Subcutaneous abdominal adipose tissue (tissue), 5 donors: ENCODE data around the gene KANTR.

ENCODE experiments used
- H3K27ac ChIP-seq: one replicate; pipeline ENCODE4 v1.7.0; 2013; ENCODE audit warnings: low read depth, mild to moderate bottlenecking, inconsistent platforms, low read length, moderate library complexity
- H3K27me3 ChIP-seq, 5 donors: one replicate each; pipeline ENCODE4 v1.7.0; 2013; ENCODE audit warnings: low read length in 5 of 5, inconsistent platforms in 1 of 5; ENCODE audit not compliant: control insufficient read depth in 5 of 5, insufficient read depth in 4 of 5
- H3K36me3 ChIP-seq, 5 donors: one replicate each; pipeline ENCODE4 v1.7.0; 2013; ENCODE audit warnings: low read length in 5 of 5; ENCODE audit not compliant: control insufficient read depth in 5 of 5, insufficient read depth in 5 of 5
- H3K4me1 ChIP-seq, 5 donors: one replicate each; pipeline ENCODE4 v1.7.0; 2013; ENCODE audit warnings: low read length in 5 of 5, mild to moderate bottlenecking in 3 of 5, moderate library complexity in 1 of 5; ENCODE audit not compliant: control insufficient read depth in 5 of 5, insufficient read depth in 5 of 5
- H3K4me3 ChIP-seq, 5 donors: one replicate each; pipeline ENCODE4 v1.7.0; 2013; ENCODE audit warnings: low read length in 5 of 5, low read depth in 1 of 5
- H3K9ac ChIP-seq, 5 donors: one replicate each; pipeline ENCODE4 v1.7.0; 2013; ENCODE audit warnings: low read length in 5 of 5, mild to moderate bottlenecking in 4 of 5, moderate library complexity in 3 of 5
- H3K9me3 ChIP-seq, 5 donors: one replicate each; pipeline ENCODE4 v1.7.0; 2013; ENCODE audit warnings: low read length in 5 of 5; ENCODE audit not compliant: control insufficient read depth in 5 of 5
- donor health status: healthy.
- donor health status: healthy.
- donor health status: healthy.
- donor health status: healthy.
- donor health status: healthy.

Gene KANTR

GRCh38 chrX:53116101-53116500, 22.2 kb downstream of the KANTR start:
- H3K27ac ChIP-seq = no peak overlapping the region
- no peak overlapping the region for H3K4me3 ChIP-seq

DNA sequence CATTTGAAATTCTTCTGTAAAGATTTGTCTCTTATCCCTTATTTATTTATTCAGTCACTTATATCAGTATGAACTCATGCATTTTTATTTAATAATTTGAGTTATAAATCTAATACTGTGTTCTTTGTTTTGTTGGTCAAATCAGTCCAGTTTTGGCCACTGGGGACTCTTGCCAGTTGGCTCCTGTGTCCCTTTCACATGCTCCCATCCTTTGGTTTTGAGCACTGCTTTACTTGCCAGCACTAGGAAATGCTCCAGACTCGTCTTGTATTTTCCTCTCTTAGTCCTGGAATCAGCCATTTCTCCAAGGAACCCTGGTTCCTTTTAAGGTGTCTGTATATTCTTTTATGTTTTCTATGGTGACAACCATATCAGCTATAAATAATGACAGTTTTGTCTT, 28.1 kb downstream of the KANTR start:
- Histone ChIP-seq H3K4me3 (no peak overlapping the region), H3K27me3 (peaks cover 0 to 4% (median 2%) of the 10 kb centered on the region in 5 donors), H3K9ac (no peak overlapping the region), H3K9me3 (peaks cover 0 to 4% (median 3%) of the 10 kb centered on the region in 5 donors), H3K36me3 (peaks cover 0 to 3% (median 0%) of the 10 kb centered on the region in 5 donors), H3K4me1 (peaks cover 0 to 3% (median 0%) of the 10 kb centered on the region in 5 donors), H3K27ac (no peak overlapping the region)

More at GRCh38 chrX:53116101-53116500, 22.2 kb downstream of the KANTR start:
- Histone ChIP-seq H3K9ac (peak overlapping the region in 2 of 5 donors; percentile 14 to 38), H3K4me1 (peaks cover 0 to 8% (median 0%) of the 10 kb centered on the region in 5 donors), H3K36me3 (peaks cover 0 to 7% (median 0%) of the 10 kb centered on the region in 5 donors), H3K9me3 (no peaks in the 10 kb centered on the region), H3K27me3 (peaks cover 0 to 7% (median 6%) of the 10 kb centered on the region in 5 donors)

- Histone ChIP-seq H3K9ac (no peak overlapping the region), H3K9me3 (peaks cover 0 to 6% (median 3%) of the 10 kb centered on the region in 5 donors), H3K4me3 (no peak overlapping the region), H3K36me3 (peaks cover 0 to 3% (median 0%) of the 10 kb centered on the region in 5 donors), H3K4me1 (peaks cover 0 to 3% (median 0%) of the 10 kb centered on the region in 5 donors), H3K27ac (no peak overlapping the region), H3K27me3 (peaks cover 0 to 4% (median 2%) of the 10 kb centered on the region in 5 donors)
Measured at GRCh38 chrX:53125506-53125905, 31.6 kb downstream of the KANTR start.

DNA sequence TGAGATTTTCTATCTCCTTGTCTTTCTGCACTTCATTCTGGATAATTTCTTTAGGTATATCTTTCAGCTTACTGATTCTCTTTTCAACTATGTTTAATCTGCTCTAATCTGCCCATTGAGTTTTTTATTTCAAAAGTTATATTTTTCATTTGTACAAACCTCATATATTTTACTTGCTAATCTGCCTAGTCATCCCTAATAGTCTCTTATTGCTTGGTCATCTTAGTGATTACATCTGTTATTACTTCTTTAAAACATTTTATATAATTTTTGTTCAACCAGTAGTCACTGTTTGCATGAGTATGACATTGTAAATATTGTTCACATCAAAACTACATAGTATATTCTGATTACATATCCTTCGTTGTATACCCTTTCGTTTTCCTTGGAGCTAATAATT, 32.4 kb downstream of the KANTR start:
- Histone ChIP-seq H3K36me3 (peaks cover 0 to 3% (median 0%) of the 10 kb centered on the region in 5 donors), H3K9me3 (peaks cover 0 to 6% (median 3%) of the 10 kb centered on the region in 5 donors), H3K27ac (no peak overlapping the region), H3K27me3 (peaks cover 0 to 7% (median 2%) of the 10 kb centered on the region in 5 donors), H3K4me1 (peaks cover 0 to 3% (median 0%) of the 10 kb centered on the region in 5 donors), H3K9ac (no peak overlapping the region), H3K4me3 (no peak overlapping the region)

- no peak overlapping the region for H3K4me3 ChIP-seq
- no peak overlapping the region for H3K9ac ChIP-seq
- H3K9me3 ChIP-seq = peaks cover 0 to 6% (median 3%) of the 10 kb centered on the region in 5 donors
- H3K27ac ChIP-seq = no peak overlapping the region
- H3K27me3 ChIP-seq = peaks cover 0 to 12% (median 2%) of the 10 kb centered on the region in 5 donors
- H3K4me1 ChIP-seq = no peaks in the 10 kb centered on the region
- H3K36me3 ChIP-seq = peaks cover 0 to 8% (median 3%) of the 10 kb centered on the region in 5 donors
Measured at GRCh38 chrX:53128097-53128749, 34.3 kb downstream of the KANTR start.

DNA sequence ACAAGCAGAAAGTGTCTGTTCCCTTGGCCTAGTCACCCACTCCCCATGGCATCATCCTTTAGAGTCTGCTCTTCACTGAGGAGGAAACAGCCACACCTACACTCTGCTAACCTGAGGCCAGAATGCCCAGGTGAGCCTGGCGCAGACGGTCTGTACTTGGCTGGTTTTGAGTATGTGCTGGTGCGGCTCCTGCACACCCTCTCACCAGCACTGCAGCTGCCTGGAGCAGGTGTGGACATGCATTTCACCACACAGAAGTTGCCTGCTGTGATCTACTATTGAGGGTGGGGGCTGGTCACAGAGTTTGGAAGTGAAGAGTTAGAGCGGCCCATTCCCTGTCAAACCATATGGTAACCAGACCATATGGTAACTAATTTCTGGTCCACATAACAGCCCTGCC, 39.5 kb downstream of the KANTR start:
- peaks cover 0 to 10% (median 3%) of the 10 kb centered on the region in 5 donors for H3K36me3 ChIP-seq
- H3K9ac ChIP-seq = no peak overlapping the region
- no peak overlapping the region for H3K4me3 ChIP-seq
- H3K4me1 ChIP-seq = no peaks in the 10 kb centered on the region
- no peak overlapping the region for H3K27ac ChIP-seq
- peaks cover 0 to 7% (median 0%) of the 10 kb centered on the region in 5 donors for H3K27me3 ChIP-seq
- no peaks in the 10 kb centered on the region for H3K9me3 ChIP-seq

DNA sequence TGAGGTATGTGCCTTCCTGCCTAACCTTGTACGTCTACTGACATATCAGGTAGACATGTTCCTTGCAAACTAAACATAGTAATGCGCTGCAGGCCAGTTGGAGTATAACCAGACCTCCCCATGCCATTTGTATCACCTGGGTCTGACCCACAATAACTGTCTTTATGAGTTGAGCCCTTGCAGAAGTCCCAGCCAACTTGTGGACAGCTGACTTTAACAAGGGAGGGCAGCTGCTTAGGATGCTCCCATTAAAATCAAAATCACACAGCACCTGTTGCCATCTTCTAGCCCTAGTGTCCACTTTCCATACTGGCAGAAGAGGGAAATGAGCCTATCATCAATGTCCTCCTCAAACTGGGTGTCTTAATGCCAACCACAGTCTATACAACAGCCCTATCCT, 41.6 kb downstream of the KANTR start:
- peaks cover 0 to 10% (median 3%) of the 10 kb centered on the region in 5 donors for H3K36me3 ChIP-seq
- H3K9ac ChIP-seq = no peak overlapping the region
- H3K27me3 ChIP-seq = peaks cover 0 to 7% (median 0%) of the 10 kb centered on the region in 5 donors
- H3K9me3 ChIP-seq = no peaks in the 10 kb centered on the region
- no peak overlapping the region for H3K27ac ChIP-seq
- no peaks in the 10 kb centered on the region for H3K4me1 ChIP-seq
- H3K4me3 ChIP-seq = no peak overlapping the region

DNA sequence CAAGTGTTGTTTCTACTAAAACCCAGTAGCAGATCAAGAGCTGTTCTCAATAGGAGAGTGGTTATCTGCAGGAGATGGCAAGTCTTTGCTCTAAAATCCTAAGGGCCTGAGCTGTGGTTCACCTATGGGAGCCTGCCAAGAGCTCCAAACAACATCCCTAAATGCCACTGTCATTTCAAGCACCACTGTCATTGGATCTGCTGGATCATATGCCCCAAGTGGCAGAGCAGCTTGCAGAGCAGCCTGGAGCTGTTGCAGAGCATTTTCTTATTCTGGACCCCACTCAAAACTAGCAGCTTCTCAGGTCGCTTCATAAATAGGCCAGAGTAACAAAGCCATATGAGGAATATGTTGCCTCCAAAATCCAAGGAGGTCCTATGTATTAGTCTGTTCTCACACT, 59.6 kb downstream of the KANTR start:
- H3K27ac ChIP-seq = no peak overlapping the region

DNA sequence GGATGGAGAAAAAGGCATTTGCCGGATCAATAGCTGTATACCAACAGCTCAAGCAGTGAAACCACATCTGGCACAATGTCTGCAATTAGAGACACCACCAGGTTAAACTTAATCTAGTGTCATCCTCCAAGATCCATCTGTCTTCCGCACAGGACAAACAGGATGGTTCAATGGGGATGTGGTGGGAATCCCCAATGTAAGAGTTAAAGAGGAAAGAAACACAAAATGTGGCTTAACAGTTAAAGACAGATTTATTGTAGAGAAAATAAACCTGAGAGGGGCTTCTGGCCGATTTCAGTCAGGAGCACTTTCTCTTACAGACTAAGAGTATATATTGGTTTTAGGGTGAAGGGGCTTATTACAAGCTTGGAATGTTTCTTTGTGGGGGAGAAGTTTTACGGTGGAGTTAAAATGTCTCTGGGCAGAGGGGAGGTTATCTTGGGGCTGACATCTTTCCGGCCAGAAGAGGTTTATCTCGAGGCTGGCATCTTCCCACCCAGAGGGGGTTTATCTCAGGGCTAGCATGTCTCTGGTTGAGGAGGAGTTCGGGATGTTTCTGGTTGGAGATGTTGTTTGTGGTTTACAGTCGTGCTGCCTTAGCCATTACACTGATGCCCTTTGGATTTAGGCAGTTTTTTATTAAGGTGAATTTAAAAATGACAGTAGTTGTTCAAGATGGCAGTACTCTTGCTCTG, 61.7 kb downstream of the KANTR start:
- no peak overlapping the region for H3K4me3 ChIP-seq
- no peak overlapping the region for H3K9ac ChIP-seq
- H3K9me3 ChIP-seq = peaks cover 0 to 3% (median 0%) of the 10 kb centered on the region in 5 donors
- H3K36me3 ChIP-seq = peaks cover 0 to 2% (median 0%) of the 10 kb centered on the region in 5 donors
- no peak overlapping the region for H3K27ac ChIP-seq
- peaks cover 0 to 4% (median 0%) of the 10 kb centered on the region in 5 donors for H3K27me3 ChIP-seq
- no peaks in the 10 kb centered on the region for H3K4me1 ChIP-seq

More for the DNA sequence above, 59.6 kb downstream of the KANTR start:
- Histone ChIP-seq H3K4me3 (no peak overlapping the region), H3K4me1 (no peaks in the 10 kb centered on the region), H3K27me3 (peaks cover 0 to 4% (median 0%) of the 10 kb centered on the region in 5 donors), H3K36me3 (peaks cover 0 to 2% (median 0%) of the 10 kb centered on the region in 5 donors), H3K9ac (no peak overlapping the region), H3K9me3 (peaks cover 0 to 3% (median 0%) of the 10 kb centered on the region in 5 donors)

- H3K9ac ChIP-seq = no peak overlapping the region
- peaks cover 0 to 2% (median 0%) of the 10 kb centered on the region in 5 donors for H3K36me3 ChIP-seq
- H3K4me1 ChIP-seq = no peaks in the 10 kb centered on the region
- peaks cover 0 to 3% (median 0%) of the 10 kb centered on the region in 5 donors for H3K9me3 ChIP-seq
- peaks cover 0 to 4% (median 0%) of the 10 kb centered on the region in 5 donors for H3K27me3 ChIP-seq
- H3K4me3 ChIP-seq = no peak overlapping the region
- no peak overlapping the region for H3K27ac ChIP-seq
Measured at GRCh38 chrX:53156207-53156596, 62.3 kb downstream of the KANTR start.
